ENCODE data around the gene ATP4B. TPM values are rescaled to one million over a fixed set of nuclear protein-coding genes. Genes with fewer than 3 reads are reported as not detected.
"Not testable (repeated sequence)": the region's sequence is repeated elsewhere in the genome, so short reads cannot be mapped to it uniquely, and the experiment has no call there.

Gene ATP4B
- total RNA-seq, 1 donor from 2014 or later = not detected

GRCh38 chr13:113621498-113621897, 36.5 kb downstream of the ATP4B start:
- not testable (repeated sequence) for H2AFZ ChIP-seq (replicated peaks); H3K4me3 ChIP-seq; H3K4me1 ChIP-seq; H3K4me1 Mint-ChIP-seq; H3K4me3 Mint-ChIP-seq; H3K4me2 ChIP-seq; H3K27ac ChIP-seq; H3K9ac ChIP-seq; H3K27ac Mint-ChIP-seq; H3K27me3 Mint-ChIP-seq (ENCODE audit: insufficient read depth, low read depth); H3K9me3 Mint-ChIP-seq; H3K9me3 ChIP-seq (ENCODE audit: low read depth); H3K27me3 ChIP-seq
- Histone ChIP-seq H3K79me2 (ENCODE audit: low read depth) (peaks cover 89% of the 10 kb centered on the region), H3K36me3 (peaks cover 12% of the 10 kb centered on the region), H4K20me1 (ENCODE audit: low read depth) (peaks cover 28% of the 10 kb centered on the region), H3F3A (ENCODE audit: low read depth) (peaks cover 27% of the 10 kb centered on the region)
- peak; percentile 11 for DNase-seq (ENCODE audit: low spot score)
- TF ChIP-seq CTCF (IDR thresholded peaks at IDR 0.05) = peak; percentile 48
- H3K36me3 Mint-ChIP-seq = peaks cover 44% of the 10 kb centered on the region

GRCh38 chr13:113621046-113621445, 37.0 kb downstream of the ATP4B start:
- peaks cover 44% of the 10 kb centered on the region for H3K36me3 Mint-ChIP-seq
- H3K36me3 ChIP-seq = peaks cover 12% of the 10 kb centered on the region

DNA sequence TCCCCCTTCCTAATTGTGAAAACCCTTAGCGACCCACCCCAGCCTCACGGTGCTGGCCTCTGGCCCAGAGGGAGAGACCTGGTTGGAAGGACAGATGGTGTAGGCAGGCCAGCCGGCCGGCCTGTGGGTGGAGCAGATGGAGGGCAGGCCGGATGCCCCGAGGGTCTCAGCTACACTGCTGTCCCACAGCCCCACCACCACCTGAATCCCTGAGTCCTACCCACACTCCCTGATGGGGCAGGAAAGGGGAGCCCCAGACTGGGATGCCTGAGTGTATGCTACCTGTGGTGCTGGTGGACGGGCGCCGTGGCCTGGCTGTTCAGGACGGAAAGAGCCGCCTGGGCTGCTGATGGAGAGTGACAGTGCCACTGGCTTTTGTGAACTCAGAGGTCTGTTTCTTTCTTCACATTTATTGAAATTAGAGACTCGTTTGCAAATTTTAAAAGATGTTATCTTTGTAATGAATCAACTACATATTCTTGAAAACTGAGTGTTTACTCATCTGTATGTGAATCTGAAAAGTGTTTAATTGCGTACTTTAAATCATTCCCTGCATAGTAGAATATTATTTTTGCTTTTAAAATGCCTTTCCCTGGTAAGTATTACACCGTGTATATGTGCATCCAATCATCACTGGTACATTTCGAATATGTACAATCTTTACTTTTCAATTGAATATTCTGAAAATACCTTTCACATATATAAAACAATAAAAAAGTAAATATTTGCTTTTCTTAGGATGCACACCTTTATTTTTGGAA, 37.8 kb downstream of the ATP4B start:
- Histone ChIP-seq H2AFZ (replicated peaks) (no peak overlapping the region), H3K4me2 (no peak overlapping the region), H3K4me3 (no peak overlapping the region), H4K20me1 (ENCODE audit: low read depth) (peaks cover 41% of the 10 kb centered on the region), H3K27ac (no peak overlapping the region), H3K4me1 (peaks cover 17% of the 10 kb centered on the region), H3F3A (ENCODE audit: low read depth) (peaks cover 32% of the 10 kb centered on the region), H3K79me2 (ENCODE audit: low read depth) (peaks cover 91% of the 10 kb centered on the region), H3K36me3 (peaks cover 12% of the 10 kb centered on the region), H3K27me3 (no peaks in the 10 kb centered on the region), H3K9me3 (ENCODE audit: low read depth) (no peaks in the 10 kb centered on the region), H3K9ac (no peak overlapping the region)
- H3K27me3 Mint-ChIP-seq (ENCODE audit: insufficient read depth, low read depth) = peaks cover 5% of the 10 kb centered on the region
- DNase-seq (ENCODE audit: low spot score) = no peak
- H3K4me3 Mint-ChIP-seq = no peak overlapping the region
- no peak overlapping the region for H3K27ac Mint-ChIP-seq
- peaks cover 11% of the 10 kb centered on the region for H3K4me1 Mint-ChIP-seq
- H3K9me3 Mint-ChIP-seq = peaks cover 6% of the 10 kb centered on the region
- TF ChIP-seq EZH2 (IDR thresholded peaks at IDR 0.05) (no peak), EZH2phosphoT487 (IDR thresholded peaks at IDR 0.05) (no peak), CTCF (IDR thresholded peaks at IDR 0.05) (no peak)
- peaks cover 40% of the 10 kb centered on the region for H3K36me3 Mint-ChIP-seq

More at GRCh38 chr13:113621046-113621445, 37.0 kb downstream of the ATP4B start:
- H3K27ac Mint-ChIP-seq = no peak overlapping the region
- no peak overlapping the region for H2AFZ ChIP-seq (replicated peaks)
- H3K27me3 Mint-ChIP-seq (ENCODE audit: insufficient read depth, low read depth) = peaks cover 5% of the 10 kb centered on the region
- H3K4me2 ChIP-seq = no peak overlapping the region
- DNase-seq (ENCODE audit: low spot score) = no peak
- H4K20me1 ChIP-seq (ENCODE audit: low read depth) = peaks cover 33% of the 10 kb centered on the region
- peaks cover 6% of the 10 kb centered on the region for H3K9me3 Mint-ChIP-seq
- peaks cover 14% of the 10 kb centered on the region for H3K4me1 ChIP-seq
- TF ChIP-seq EZH2 (IDR thresholded peaks at IDR 0.05) (no peak), CTCF (IDR thresholded peaks at IDR 0.05) (no peak), EZH2phosphoT487 (IDR thresholded peaks at IDR 0.05) (no peak)
- peaks cover 11% of the 10 kb centered on the region for H3K4me1 Mint-ChIP-seq
- H3K4me3 Mint-ChIP-seq = no peak overlapping the region
- H3K9me3 ChIP-seq (ENCODE audit: low read depth) = no peaks in the 10 kb centered on the region
- peaks cover 88% of the 10 kb centered on the region for H3K79me2 ChIP-seq (ENCODE audit: low read depth)
- H3K9ac ChIP-seq = no peak overlapping the region
- H3F3A ChIP-seq (ENCODE audit: low read depth) = peaks cover 31% of the 10 kb centered on the region
- no peak overlapping the region for H3K4me3 ChIP-seq
- no peaks in the 10 kb centered on the region for H3K27me3 ChIP-seq
- no peak overlapping the region for H3K27ac ChIP-seq
